Measurements from ENCODE around the gene B4GALNT4.

Gene B4GALNT4

GRCh38 chr11:413120-414081 is 44.1 kb downstream of the B4GALNT4 start:
- DNase-seq (ENCODE audit: insufficient read length, low spot score) (no peak), FAIRE-seq (no peak)
- TF ChIP-seq POLR2A (IDR thresholded peaks at IDR 0.05; ENCODE audit: low read depth, low read length) = no peak

DNA sequence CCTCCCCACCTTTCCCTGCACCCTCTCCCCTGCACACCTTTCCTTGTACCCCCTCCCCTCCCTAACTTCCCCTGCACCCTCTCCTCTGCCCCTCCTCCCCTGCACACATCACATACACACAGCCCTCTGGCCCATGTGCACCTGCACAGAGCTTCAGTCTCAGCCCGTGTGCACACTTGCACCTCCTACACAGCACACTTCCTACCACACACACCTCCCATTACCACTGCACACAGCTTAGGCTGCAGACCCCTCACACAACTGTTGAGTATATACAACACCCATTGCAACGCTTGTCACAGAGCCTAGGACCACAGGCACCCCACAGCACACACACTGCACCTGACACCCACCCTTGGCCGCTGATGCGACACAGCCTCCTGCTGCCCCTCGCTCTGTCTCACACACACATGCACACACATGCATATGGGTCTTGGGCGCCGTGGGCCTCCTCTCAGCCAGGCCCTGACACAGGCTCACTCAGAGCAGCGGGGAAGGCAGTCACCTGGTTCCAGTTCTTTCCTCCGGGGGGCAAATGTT is 45.1 kb downstream of the B4GALNT4 start:
- FAIRE-seq (no peak), DNase-seq (ENCODE audit: insufficient read length, low spot score) (no peak)
- no peak for TF ChIP-seq POLR2A (IDR thresholded peaks at IDR 0.05; ENCODE audit: low read depth, low read length)

GRCh38 chr11:415640-416041 is 46.3 kb downstream of the B4GALNT4 start:
- FAIRE-seq (no peak), DNase-seq (ENCODE audit: insufficient read length, low spot score) (no peak)
- TF ChIP-seq POLR2A (IDR thresholded peaks at IDR 0.05; ENCODE audit: low read depth, low read length) = no peak

DNA sequence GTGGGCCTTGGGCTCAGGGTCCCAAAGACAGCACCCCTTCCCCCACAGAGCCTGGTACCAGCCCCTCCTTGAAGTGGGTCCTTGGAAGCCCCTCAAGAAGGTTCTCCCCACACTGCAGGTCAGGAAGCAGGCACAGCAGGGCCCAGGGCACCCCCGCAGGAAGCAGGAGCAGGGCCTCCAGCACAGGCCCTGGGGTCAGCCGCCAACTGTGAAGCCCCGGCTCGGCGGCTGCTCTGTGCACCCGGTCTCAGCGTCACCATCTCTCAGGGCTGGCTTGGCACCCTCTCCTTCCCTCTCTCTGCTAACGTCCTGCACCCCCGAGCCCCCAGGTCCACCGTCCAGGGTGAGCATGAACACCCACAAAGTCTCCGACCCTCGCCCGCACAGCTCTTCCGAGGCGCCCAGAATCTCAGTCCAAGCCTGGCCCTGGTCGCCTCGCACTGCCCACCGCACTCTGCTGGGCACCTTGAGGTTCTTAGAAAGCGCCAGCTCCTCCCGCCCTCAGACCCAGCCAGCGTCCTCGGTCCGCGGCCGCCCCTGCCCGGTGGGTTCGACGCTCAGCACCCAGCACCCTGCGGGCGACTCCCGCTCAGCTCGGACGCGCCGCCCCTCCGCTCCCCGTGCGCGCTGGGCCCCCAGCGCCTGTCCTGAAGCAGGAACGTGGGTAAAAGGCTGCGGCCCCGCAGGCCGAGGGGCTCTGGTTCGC is 46.9 kb downstream of the B4GALNT4 start:
- no peak for DNase-seq (ENCODE audit: insufficient read length, low spot score)
- TF ChIP-seq POLR2A (IDR thresholded peaks at IDR 0.05; ENCODE audit: low read depth, low read length) = no peak

GRCh38 chr11:416757-417621 is 47.7 kb downstream of the B4GALNT4 start:
- no peak for FAIRE-seq

More for the DNA sequence above, 46.9 kb downstream of the B4GALNT4 start:
- no peak for FAIRE-seq

GRCh38 chr11:417652-418342 is 48.5 kb downstream of the B4GALNT4 start:
- FAIRE-seq (no peak), DNase-seq (ENCODE audit: insufficient read length, low spot score) (no peak)
- no peak for TF ChIP-seq POLR2A (IDR thresholded peaks at IDR 0.05; ENCODE audit: low read depth, low read length)

More at GRCh38 chr11:416757-417621, 47.7 kb downstream of the B4GALNT4 start:
- TF ChIP-seq POLR2A (IDR thresholded peaks at IDR 0.05; ENCODE audit: low read depth, low read length) = no peak
- no peak for DNase-seq (ENCODE audit: insufficient read length, low spot score)

DNA sequence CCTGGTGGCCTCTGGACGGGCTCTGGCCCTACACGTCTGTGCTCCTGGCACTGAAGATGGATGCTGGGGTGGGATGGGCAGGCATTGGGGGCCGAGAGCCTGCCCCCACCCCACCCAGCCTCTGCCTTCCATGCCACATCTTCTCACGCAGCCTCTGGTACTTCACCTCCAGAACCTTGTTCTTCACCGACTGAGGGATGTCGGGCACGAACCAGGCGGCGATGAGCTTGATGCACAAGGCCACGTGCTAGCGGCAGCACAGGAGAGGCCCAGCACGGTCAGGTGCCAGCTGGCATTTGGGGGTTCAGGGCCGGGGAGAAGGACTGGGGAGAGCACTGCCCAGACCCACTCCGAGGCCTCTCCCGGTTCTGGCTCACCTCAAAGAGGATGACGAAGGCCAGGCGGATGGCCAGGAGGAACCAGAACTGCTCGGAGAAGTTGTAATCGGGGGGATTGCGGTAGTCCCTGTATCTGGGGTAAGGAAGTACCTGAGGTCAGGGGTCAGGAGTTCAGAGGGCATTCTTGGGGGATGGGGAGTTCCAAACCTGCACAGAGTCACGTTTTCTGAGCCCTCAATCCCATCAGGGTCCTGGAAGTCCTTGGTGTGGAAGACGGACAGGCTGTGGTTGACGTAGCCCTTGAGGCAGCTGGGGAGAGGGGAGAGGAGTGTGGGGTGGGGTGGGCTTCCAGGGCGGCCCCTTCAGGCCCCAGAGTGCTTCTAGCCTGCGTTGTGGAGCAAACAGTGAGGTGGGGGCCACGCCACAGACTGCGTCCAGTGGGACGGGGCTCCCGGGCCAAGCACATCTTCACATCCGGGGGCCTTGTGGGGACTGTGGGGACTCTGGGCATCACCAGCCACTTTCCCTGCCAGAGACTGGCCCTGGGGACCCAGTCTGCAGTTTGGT is 49.3 kb downstream of the B4GALNT4 start:
- TF ChIP-seq POLR2A (IDR thresholded peaks at IDR 0.05; ENCODE audit: low read depth, low read length) = no peak
- DNase-seq (ENCODE audit: insufficient read length, low spot score) (no peak), FAIRE-seq (no peak)

DNA sequence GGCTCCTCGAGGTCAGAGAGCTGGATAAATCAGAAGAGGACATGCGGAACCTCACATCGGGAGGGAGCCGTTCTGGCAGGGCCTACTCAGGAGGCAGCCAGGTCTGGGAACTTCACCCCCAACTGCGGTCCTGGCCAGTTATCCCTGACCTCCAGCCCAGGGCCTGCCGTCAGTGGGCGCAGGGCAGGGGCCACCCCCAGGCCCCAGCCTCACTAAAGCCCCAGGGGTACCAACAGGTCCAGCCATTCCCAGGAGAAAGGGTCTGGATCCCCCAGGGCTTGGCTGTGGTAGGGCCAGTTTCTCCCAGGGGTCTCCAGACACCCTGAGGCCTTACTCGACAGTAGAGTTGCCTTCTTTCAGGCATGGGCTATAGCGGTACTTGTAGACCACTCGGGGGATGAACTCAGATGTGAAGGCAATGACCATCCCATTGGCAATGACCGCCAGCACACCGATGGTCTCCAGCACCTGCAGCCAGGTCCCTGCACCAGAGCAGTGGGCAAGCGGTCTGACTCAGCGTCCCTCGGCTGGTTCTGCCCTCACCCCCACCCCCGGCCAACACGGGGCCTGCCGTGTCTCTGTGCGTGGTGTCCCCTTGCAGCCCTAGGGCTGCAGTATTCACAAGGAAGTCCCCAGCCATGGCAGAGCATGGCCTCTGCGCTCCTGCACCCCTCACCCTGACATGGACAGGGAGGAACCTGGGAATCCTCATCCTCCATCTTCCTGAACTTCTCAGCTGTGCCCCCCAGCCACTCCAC is 50.1 kb downstream of the B4GALNT4 start:
- no peak for TF ChIP-seq POLR2A (IDR thresholded peaks at IDR 0.05; ENCODE audit: low read depth, low read length)
- DNase-seq (ENCODE audit: insufficient read length, low spot score) = no peak
- FAIRE-seq = no peak

DNA sequence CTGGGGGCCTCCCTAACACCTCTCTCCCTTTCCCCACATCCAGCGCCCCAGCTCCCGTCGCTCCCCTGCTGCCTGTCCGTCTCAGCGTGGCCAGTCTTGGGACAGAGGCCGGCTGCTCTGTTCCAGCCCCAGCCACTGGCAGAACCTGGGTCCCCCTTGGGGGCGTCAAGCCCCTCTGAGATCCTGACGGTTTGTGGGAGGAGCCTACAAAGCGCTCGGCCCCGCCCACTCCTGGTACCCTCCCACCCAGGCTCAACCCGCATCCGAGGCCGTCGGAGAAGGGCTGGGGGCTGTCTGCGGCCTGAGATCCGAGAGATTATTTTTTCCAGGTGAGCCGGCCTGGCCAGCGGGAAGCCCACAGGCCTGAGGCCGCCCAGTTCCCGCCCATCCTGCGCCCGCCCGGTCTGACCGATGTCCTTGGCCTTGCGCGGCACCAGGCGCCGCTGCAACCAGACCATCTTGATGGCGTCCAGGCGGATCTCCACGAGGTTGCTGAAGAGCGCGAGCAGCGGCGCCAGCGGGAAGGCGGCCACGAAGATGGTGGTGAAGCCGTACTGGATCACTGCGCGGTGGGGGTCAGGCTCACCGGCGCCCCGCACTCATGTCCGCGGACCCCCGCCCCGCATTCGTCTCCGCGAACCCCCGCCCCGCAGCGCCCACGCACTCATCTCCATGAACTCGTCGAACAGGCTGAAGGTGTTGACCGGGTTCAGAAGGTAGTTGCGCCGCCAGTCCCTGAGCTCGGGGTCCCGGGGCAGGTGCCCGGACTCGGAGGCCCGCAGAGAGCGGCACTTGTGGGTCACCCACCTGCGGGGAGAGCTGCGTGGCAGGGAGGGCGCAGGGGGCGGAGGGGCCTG is 51.0 kb downstream of the B4GALNT4 start:
- FAIRE-seq = no peak
- DNase-seq (ENCODE audit: insufficient read length, low spot score) = no peak
- TF ChIP-seq POLR2A (IDR thresholded peaks at IDR 0.05; ENCODE audit: low read depth, low read length) = no peak

DNA sequence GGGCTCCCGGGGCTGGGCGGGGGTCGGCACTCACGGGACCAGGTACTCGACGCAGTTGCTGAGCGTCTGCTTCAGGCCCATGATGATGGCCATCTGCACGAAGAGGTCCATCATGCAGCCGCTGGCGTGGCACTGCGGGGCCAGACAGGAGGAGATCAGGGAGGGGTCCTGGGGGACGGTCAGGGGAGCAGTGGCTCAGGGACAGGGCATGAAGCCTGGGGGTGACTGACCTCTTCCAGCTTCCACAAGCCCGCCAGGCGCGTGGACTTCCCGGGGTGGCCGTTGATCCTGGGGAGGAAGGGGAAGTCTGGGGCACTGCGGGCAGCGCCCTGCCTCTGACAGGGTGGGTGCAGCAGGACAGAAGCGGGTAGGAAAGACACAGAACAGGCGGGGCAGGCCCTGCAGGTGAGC is 51.6 kb downstream of the B4GALNT4 start:
- FAIRE-seq = no peak
- no peak for TF ChIP-seq POLR2A (IDR thresholded peaks at IDR 0.05; ENCODE audit: low read depth, low read length)

More for the DNA sequence above, 51.6 kb downstream of the B4GALNT4 start:
- no peak for DNase-seq (ENCODE audit: insufficient read length, low spot score)

Data from H54 (cell line).